ENCODE results near the gene CYP2B6. TPM values are rescaled to one million over a fixed set of nuclear protein-coding genes. Genes with fewer than 3 reads are reported as not detected.

Gene CYP2B6
- total and polyA plus RNA-seq, 12 donors: 0.15 to 0.32 (median 0.22) TPM; not detected in 9

DNA sequence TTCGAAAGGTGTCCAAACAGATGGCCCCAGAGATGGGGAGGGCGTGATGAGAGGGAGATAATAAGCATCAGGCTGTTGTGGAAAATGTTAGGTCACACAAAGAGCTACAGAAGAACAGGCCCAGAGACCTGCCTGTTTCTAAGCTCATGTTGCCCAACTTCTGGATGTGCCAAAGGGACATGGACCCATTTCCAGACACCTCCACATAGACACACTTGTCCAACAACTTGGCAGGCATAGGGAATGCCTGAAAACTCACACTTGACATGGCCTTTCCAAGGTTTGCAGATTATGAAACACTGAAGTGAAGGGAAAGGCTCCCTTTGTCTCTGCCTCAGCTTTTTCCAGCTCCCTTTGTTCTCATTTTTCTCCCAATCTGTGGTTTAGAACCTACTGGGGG is 43.5 kb upstream of the CYP2B6 start:
- Histone ChIP-seq H3K36me3 (replicated peaks in 1 of 2) (no peaks in the 10 kb centered on the region), H3K27me3 (no peaks in the 10 kb centered on the region), H3K27ac (no peak overlapping the region), H3K4me3 (no peak overlapping the region), H3K4me1 (replicated peaks in 1 of 2) (no peaks in the 10 kb centered on the region), H3K9me3 (replicated peaks in 1 of 3) (no peaks in the 10 kb centered on the region)
- TF ChIP-seq, protein P1, sequence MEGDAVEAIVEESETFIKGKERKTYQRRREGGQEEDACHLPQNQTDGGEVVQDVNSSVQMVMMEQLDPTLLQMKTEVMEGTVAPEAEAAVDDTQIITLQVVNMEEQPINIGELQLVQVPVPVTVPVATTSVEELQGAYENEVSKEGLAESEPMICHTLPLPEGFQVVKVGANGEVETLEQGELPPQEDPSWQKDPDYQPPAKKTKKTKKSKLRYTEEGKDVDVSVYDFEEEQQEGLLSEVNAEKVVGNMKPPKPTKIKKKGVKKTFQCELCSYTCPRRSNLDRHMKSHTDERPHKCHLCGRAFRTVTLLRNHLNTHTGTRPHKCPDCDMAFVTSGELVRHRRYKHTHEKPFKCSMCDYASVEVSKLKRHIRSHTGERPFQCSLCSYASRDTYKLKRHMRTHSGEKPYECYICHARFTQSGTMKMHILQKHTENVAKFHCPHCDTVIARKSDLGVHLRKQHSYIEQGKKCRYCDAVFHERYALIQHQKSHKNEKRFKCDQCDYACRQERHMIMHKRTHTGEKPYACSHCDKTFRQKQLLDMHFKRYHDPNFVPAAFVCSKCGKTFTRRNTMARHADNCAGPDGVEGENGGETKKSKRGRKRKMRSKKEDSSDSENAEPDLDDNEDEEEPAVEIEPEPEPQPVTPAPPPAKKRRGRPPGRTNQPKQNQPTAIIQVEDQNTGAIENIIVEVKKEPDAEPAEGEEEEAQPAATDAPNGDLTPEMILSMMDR (IDR thresholded peaks at IDR 0.05): no peak
- TF ChIP-seq POLR2A (IDR thresholded peaks at IDR 0.05): no peak
- DNase-seq: no peak
- 57 to 77% (median 70%) methylated on average over 2 of the region's 2 CpGs for WGBS, 4 donors
- intact Hi-C loops (cut with DNase I): no loop called here

DNA sequence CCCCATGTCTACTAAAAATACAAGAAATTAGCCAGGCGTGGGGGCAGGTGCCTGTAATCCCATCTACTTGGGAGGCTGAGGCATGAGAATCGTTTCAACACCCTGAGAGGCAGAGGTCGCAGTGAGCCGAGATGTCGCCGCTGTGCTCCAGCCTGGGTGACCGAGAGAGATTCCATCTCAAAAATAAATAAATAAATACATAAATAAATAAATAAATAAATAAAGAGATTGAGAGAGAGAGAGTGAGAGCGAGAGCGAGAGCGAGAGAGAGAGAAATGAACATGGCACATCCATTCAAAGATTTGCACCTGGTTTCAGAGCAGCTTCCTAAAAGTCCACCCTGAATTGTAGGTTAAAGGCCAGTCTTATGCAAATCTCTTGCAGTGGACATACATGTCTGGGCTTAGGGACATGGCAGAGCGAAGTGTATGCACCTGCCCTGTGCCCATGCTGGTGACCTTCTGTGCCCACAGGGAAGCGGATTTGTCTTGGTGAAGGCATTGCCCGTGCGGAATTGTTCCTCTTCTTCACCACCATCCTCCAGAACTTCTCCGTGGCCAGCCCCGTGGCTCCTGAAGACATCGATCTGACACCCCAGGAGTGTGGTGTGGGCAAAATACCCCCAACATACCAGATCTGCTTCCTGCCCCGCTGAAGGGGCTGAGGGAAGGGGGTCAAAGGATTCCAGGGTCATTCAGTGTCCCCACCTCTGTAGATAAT is 42.3 kb upstream of the CYP2B6 start:
- no peak for DNase-seq

DNA sequence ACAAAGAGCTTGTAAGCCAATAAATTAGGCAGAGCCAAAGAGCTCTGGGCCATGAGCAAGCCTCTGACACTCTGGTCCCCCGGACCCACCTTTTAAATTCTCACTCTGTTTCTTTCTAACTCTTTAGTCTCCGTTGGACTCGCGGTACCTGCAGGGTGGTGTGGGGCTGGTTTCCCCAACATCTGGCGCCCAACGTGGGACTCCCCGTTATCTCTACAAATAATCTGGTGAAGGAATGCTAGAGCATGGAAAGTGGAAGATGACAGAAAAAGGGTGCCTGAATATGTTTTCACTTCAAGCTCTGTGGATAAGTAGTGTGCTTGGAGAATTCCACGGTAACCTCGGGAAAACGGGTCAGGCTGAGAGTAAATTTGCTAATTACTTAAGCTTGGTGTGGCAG is 36.5 kb upstream of the CYP2B6 start:
- Histone ChIP-seq H3K9me3 (replicated peaks in 1 of 3) (peaks cover 0 to 24% (median 0%) of the 10 kb centered on the region in 3 donors), H3K27me3 (no peaks in the 10 kb centered on the region), H3K27ac (no peak overlapping the region), H3K4me1 (replicated peaks in 1 of 2) (no peaks in the 10 kb centered on the region), H3K36me3 (replicated peaks in 1 of 2) (no peaks in the 10 kb centered on the region), H3K4me3 (no peak overlapping the region)
- DNase-seq: no peak
- intact Hi-C loops (cut with DNase I): no loop called here
- WGBS, 4 donors: 78 to 87% (median 83%) methylated on average over 10 of the region's 10 CpGs
- TF ChIP-seq, protein P1 (IDR thresholded peaks at IDR 0.05): no peak
- TF ChIP-seq POLR2A (IDR thresholded peaks at IDR 0.05): no peak

More for the DNA sequence above, 42.3 kb upstream of the CYP2B6 start:
- no peak overlapping the region for H3K27ac ChIP-seq
- no peaks in the 10 kb centered on the region for H3K36me3 ChIP-seq (replicated peaks in 1 of 2)
- TF ChIP-seq, protein P1 (IDR thresholded peaks at IDR 0.05): no peak
- intact Hi-C loops (cut with DNase I): no loop called here
- H3K27me3 ChIP-seq: no peaks in the 10 kb centered on the region
- H3K4me3 ChIP-seq: no peak overlapping the region
- peaks cover 0 to 7% (median 0%) of the 10 kb centered on the region in 3 donors for H3K9me3 ChIP-seq (replicated peaks in 1 of 3)
- 88 to 93% (median 90%) methylated on average over 18 of the region's 18 CpGs for WGBS, 4 donors
- no peaks in the 10 kb centered on the region for H3K4me1 ChIP-seq (replicated peaks in 1 of 2)

DNA sequence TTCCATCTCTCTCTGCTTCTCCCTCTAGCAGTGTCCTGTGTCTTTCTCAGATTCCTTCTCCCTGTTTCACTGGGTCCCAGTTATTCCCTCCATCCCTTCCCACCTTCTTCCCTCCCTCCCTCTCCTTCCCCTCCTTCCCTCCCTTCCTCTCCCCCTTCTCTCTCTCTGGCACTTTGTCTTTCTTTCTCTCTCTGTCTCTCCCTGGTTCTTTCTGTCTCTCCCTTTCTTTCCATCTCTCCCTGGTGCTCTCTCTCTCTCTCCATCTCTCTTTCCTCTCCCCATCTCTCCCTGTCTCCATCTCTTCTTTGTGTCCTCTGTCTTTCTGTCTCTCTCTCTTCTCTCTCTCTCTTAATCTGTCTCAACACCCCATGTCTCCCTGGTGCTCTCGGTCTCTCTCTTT is 31.7 kb upstream of the CYP2B6 start:
- H3K4me1 ChIP-seq (replicated peaks in 1 of 2): peaks cover 6 to 13% of the 10 kb centered on the region in 2 donors
- H3K27ac ChIP-seq: no peak overlapping the region
- H3K4me3 ChIP-seq: no peak overlapping the region
- no peaks in the 10 kb centered on the region for H3K27me3 ChIP-seq
- TF ChIP-seq, protein P1 (IDR thresholded peaks at IDR 0.05): no peak
- no peak for TF ChIP-seq POLR2A (IDR thresholded peaks at IDR 0.05)
- 65 to 89% (median 86%) methylated on average over 1 of the region's 1 CpG for WGBS, 4 donors
- DNase-seq: no peak
- intact Hi-C loops (cut with DNase I): no loop called here
- H3K36me3 ChIP-seq (replicated peaks in 1 of 2): no peaks in the 10 kb centered on the region
- H3K9me3 ChIP-seq (replicated peaks in 1 of 3): peaks cover 0 to 12% (median 0%) of the 10 kb centered on the region in 3 donors
